Testis (tissue), 3 donors: Measurements from ENCODE around the gene MUCL1. TPM values are rescaled to one million over a fixed set of nuclear protein-coding genes. Genes with fewer than 3 reads are reported as not detected.

ENCODE experiments used
- DNase-seq: peaks from one replicate; pipeline ENCODE4 v3.0.0-alpha.2; 2019
- H3K27ac ChIP-seq, 2 donors: fragments of 200-600 bp; sonication (generic); one replicate each; pipeline ENCODE4 v1.5.1; 2019
- H3K27me3 ChIP-seq: fragments of 200-600 bp; sonication (generic); one replicate; pipeline ENCODE4 v1.5.1; 2019
- H3K36me3 ChIP-seq: fragments of 200-600 bp; sonication (generic); one replicate; pipeline ENCODE4 v1.5.1; 2017; ENCODE audit warnings: low read depth; ENCODE audit errors: missing control alignments
- H3K4me1 ChIP-seq: fragments of 200-600 bp; sonication (generic); one replicate; pipeline ENCODE4 v1.5.1; 2019
- H3K4me3 ChIP-seq, 2 donors: fragments of 200-600 bp; sonication (generic); one replicate each; pipeline ENCODE4 v1.5.1; 2017 to 2019
- H3K9me3 ChIP-seq: fragments of 200-600 bp; sonication (generic); one replicate; pipeline ENCODE4 v1.5.1; 2017
- CTCF ChIP-seq, 3 experiments: fragments of 450-650 bp in 2 of 3; fragments of 200-600 bp in 1 of 3; sonication (generic) in 1 of 3; IDR thresholded peaks; one replicate each; pipeline ENCODE4 v1.5.1; 2016 to 2019; ENCODE audit warnings: antibody characterized with exemption in 3 of 3, mild to moderate bottlenecking in 2 of 3, moderate library complexity in 1 of 3
- POLR2A ChIP-seq: fragments of 450-650 bp; IDR thresholded peaks from one replicate; pipeline ENCODE4 v1.6.1; 2017; ENCODE audit warnings: antibody characterized with exemption, mild to moderate bottlenecking, moderate library complexity
- WGBS, 2 donors: methylation state at CpG; one replicate each; pipeline ENCODE4 v1.1.5; 2018; 5-methylcytosine and 5-hydroxymethylcytosine counted together
- intact Hi-C: fragments of 100-400 bp; cut with DNase I; formaldehyde crosslinking; loops from one replicate; pipeline ENCODE4 v1.15.1; 2023; ENCODE audit warnings: low total_unique reads
- polyA plus RNA-seq: library from polyadenylated mRNA; stranded (reverse); fragments of 350-450 nt; fragmentation: Illumina TruSeq; extraction: RNeasy Lipid Tissue Mini Kit (QIAGEN cat#74804); gene quantifications from one replicate; pipeline ENCODE4 v1.2.3, GENCODE V29; 2014; ENCODE audit warnings: low read depth, low replicate concordance; ENCODE audit not compliant: insufficient read depth
- total RNA-seq, 2 donors: library from RNA; depleted of rRNA; stranded (reverse); fragments of >200 nt; gene quantifications; one replicate each; pipeline ENCODE4 v1.2.3, GENCODE V29; 2016

Gene MUCL1
- total and polyA plus RNA-seq, 3 donors from 2014 or later = 1.4 to 1.6 TPM; not detected in 1

GRCh38 chr12:54868690-54869089 lies 14.4 kb downstream of the MUCL1 start:
- no peaks in the 10 kb centered on the region for H3K27me3 ChIP-seq
- DNase-seq = no peak
- WGBS, 2 donors = 72 to 76% methylated on average over 2 of the region's 2 CpGs

GRCh38 chr12:54870048-54870447 lies 15.7 kb downstream of the MUCL1 start:
- TF ChIP-seq CTCF (IDR thresholded peaks at IDR 0.05) (no peak), POLR2A (no peak)
- no peak overlapping the region for H3K4me3 ChIP-seq
- no peaks in the 10 kb centered on the region for H3K9me3 ChIP-seq
- intact Hi-C loops = no loop called here
- no peaks in the 10 kb centered on the region for H3K27me3 ChIP-seq
- no peak for DNase-seq
- H3K27ac ChIP-seq = no peak overlapping the region
- no peaks in the 10 kb centered on the region for H3K4me1 ChIP-seq
- WGBS, 2 donors = 72 to 81% methylated on average over 1 of the region's 1 CpG
- H3K36me3 ChIP-seq = no peaks in the 10 kb centered on the region

More at GRCh38 chr12:54868690-54869089, 14.4 kb downstream of the MUCL1 start:
- Histone ChIP-seq H3K27ac (no peak overlapping the region), H3K36me3 (no peaks in the 10 kb centered on the region), H3K4me3 (no peak overlapping the region), H3K4me1 (no peaks in the 10 kb centered on the region), H3K9me3 (no peaks in the 10 kb centered on the region)
- intact Hi-C loops = no loop called here
- no peak for TF ChIP-seq POLR2A
- TF ChIP-seq CTCF (IDR thresholded peaks at IDR 0.05) = no peak

GRCh38 chr12:54870617-54871016 lies 16.3 kb downstream of the MUCL1 start:
- no peaks in the 10 kb centered on the region for H3K9me3 ChIP-seq
- TF ChIP-seq CTCF (IDR thresholded peaks at IDR 0.05) = no peak
- no peak for TF ChIP-seq POLR2A
- intact Hi-C loops = no loop called here
- no peak for DNase-seq
- H3K27ac ChIP-seq = no peak overlapping the region
- WGBS, 2 donors = 78 to 86% methylated on average over 5 of the region's 5 CpGs
- H3K4me1 ChIP-seq = no peaks in the 10 kb centered on the region
- no peak overlapping the region for H3K4me3 ChIP-seq
- no peaks in the 10 kb centered on the region for H3K27me3 ChIP-seq
- H3K36me3 ChIP-seq = no peaks in the 10 kb centered on the region

- Histone ChIP-seq H3K4me1 (no peaks in the 10 kb centered on the region), H3K9me3 (no peaks in the 10 kb centered on the region), H3K27me3 (no peaks in the 10 kb centered on the region), H3K27ac (no peak overlapping the region), H3K4me3 (no peak overlapping the region), H3K36me3 (no peaks in the 10 kb centered on the region)
- no peak for DNase-seq
- 49 to 53% methylated on average over 3 of the region's 3 CpGs for WGBS, 2 donors
- TF ChIP-seq POLR2A (no peak), CTCF (IDR thresholded peaks at IDR 0.05) (no peak)
- intact Hi-C loops = no loop called here
Observed at GRCh38 chr12:54879150-54879549, 24.8 kb downstream of the MUCL1 start.

- no peak overlapping the region for H3K4me3 ChIP-seq
- intact Hi-C loops = no loop called here
- no peaks in the 10 kb centered on the region for H3K27me3 ChIP-seq
- TF ChIP-seq POLR2A (no peak), CTCF (IDR thresholded peaks at IDR 0.05) (no peak)
- H3K4me1 ChIP-seq = no peaks in the 10 kb centered on the region
- no peak overlapping the region for H3K27ac ChIP-seq
- no peaks in the 10 kb centered on the region for H3K36me3 ChIP-seq
- no peaks in the 10 kb centered on the region for H3K9me3 ChIP-seq
- DNase-seq = no peak
Observed at GRCh38 chr12:54879579-54879978, 25.3 kb downstream of the MUCL1 start.
